ENCODE measurements around the gene CFAP119. TPM values are rescaled to one million over a fixed set of nuclear protein-coding genes. Genes with fewer than 3 reads are reported as not detected.

The CFAP119 gene
- total and polyA plus RNA-seq, 2 experiments from 2014 or later, result 2.2 to 5.2 TPM

GRCh38 chr16:30773826-30774225 is 12.0 kb upstream of the CFAP119 start:
- no peaks in the 10 kb centered on the region for H3K9me2 ChIP-seq (ENCODE audit: insufficient read depth)

More at GRCh38 chr16:30773826-30774225, 12.0 kb upstream of the CFAP119 start:
- TF ChIP-seq, protein P1, sequence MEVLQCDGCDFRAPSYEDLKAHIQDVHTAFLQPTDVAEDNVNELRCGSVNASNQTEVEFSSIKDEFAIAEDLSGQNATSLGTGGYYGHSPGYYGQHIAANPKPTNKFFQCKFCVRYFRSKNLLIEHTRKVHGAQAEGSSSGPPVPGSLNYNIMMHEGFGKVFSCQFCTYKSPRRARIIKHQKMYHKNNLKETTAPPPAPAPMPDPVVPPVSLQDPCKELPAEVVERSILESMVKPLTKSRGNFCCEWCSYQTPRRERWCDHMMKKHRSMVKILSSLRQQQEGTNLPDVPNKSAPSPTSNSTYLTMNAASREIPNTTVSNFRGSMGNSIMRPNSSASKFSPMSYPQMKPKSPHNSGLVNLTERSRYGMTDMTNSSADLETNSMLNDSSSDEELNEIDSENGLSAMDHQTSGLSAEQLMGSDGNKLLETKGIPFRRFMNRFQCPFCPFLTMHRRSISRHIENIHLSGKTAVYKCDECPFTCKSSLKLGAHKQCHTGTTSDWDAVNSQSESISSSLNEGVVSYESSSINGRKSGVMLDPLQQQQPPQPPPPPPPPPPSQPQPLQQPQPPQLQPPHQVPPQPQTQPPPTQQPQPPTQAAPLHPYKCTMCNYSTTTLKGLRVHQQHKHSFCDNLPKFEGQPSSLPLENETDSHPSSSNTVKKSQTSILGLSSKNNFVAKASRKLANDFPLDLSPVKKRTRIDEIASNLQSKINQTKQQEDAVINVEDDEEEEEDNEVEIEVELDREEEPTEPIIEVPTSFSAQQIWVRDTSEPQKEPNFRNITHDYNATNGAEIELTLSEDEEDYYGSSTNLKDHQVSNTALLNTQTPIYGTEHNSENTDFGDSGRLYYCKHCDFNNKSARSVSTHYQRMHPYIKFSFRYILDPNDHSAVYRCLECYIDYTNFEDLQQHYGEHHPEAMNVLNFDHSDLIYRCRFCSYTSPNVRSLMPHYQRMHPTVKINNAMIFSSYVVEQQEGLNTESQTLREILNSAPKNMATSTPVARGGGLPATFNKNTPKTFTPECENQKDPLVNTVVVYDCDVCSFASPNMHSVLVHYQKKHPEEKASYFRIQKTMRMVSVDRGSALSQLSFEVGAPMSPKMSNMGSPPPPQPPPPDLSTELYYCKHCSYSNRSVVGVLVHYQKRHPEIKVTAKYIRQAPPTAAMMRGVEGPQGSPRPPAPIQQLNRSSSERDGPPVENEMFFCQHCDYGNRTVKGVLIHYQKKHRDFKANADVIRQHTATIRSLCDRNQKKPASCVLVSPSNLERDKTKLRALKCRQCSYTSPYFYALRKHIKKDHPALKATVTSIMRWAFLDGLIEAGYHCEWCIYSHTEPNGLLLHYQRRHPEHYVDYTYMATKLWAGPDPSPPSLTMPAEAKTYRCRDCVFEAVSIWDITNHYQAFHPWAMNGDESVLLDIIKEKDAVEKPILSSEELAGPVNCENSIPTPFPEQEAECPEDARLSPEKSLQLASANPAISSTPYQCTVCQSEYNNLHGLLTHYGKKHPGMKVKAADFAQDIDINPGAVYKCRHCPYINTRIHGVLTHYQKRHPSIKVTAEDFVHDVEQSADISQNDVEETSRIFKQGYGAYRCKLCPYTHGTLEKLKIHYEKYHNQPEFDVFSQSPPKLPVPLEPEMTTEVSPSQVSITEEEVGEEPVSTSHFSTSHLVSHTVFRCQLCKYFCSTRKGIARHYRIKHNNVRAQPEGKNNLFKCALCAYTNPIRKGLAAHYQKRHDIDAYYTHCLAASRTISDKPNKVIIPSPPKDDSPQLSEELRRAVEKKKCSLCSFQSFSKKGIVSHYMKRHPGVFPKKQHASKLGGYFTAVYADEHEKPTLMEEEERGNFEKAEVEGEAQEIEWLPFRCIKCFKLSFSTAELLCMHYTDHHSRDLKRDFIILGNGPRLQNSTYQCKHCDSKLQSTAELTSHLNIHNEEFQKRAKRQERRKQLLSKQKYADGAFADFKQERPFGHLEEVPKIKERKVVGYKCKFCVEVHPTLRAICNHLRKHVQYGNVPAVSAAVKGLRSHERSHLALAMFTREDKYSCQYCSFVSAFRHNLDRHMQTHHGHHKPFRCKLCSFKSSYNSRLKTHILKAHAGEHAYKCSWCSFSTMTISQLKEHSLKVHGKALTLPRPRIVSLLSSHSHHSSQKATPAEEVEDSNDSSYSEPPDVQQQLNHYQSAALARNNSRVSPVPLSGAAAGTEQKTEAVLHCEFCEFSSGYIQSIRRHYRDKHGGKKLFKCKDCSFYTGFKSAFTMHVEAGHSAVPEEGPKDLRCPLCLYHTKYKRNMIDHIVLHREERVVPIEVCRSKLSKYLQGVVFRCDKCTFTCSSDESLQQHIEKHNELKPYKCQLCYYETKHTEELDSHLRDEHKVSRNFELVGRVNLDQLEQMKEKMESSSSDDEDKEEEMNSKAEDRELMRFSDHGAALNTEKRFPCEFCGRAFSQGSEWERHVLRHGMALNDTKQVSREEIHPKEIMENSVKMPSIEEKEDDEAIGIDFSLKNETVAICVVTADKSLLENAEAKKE (CRISPR knock-in tag; IDR thresholded peaks at IDR 0.05), result no peak
- TF ChIP-seq ZNF331 (CRISPR knock-in tag; IDR thresholded peaks at IDR 0.05; ENCODE audit: low read depth), result no peak
- TF ChIP-seq JUNB (IDR thresholded peaks at IDR 0.05; ENCODE audit: unreplicated experiment), result no peak
- TF ChIP-seq REST (IDR thresholded peaks at IDR 0.05; ENCODE audit: unreplicated experiment), result no peak
- TF ChIP-seq CTCF (conservative IDR thresholded peaks at IDR 0.05; ENCODE audit: low read depth in 2 of 2), result no peak
- no peak for TF ChIP-seq POLR2AphosphoS5 (IDR thresholded peaks at IDR 0.05; ENCODE audit: low read depth)
- no peak for TF ChIP-seq EZH2 (IDR thresholded peaks at IDR 0.05; ENCODE audit: low read depth, unreplicated experiment)
- TF ChIP-seq CREB1 (CRISPR knock-in tag; IDR thresholded peaks at IDR 0.05; ENCODE audit: low read depth), result no peak
- no peak for TF ChIP-seq ZNF114 (CRISPR knock-in tag; IDR thresholded peaks at IDR 0.05)
- no peak for TF ChIP-seq ETS1 (IDR thresholded peaks at IDR 0.05)
- TF ChIP-seq NANOG (IDR thresholded peaks at IDR 0.05; ENCODE audit: borderline replicate concordance), result no peak
- TF ChIP-seq EZH2phosphoT487 (IDR thresholded peaks at IDR 0.05; ENCODE audit: unreplicated experiment), result no peak
- TF ChIP-seq STAT1 (IDR thresholded peaks at IDR 0.05; ENCODE audit: unreplicated experiment), result no peak
- Histone ChIP-seq H4K20me1 (replicated peaks; ENCODE audit: insufficient read depth) (no peaks in the 10 kb centered on the region; the same call in 1 of the 2 replicates), H3K27me3 (ENCODE audit: insufficient read depth) (no peaks in the 10 kb centered on the region), H3K79me2 (replicated peaks; ENCODE audit: insufficient read depth) (no peaks in the 10 kb centered on the region), H3K27ac (ENCODE audit: low read depth) (no peak overlapping the region), H3F3A (replicated peaks; ENCODE audit: low read depth) (peaks cover 18% of the 10 kb centered on the region), H2AFZ (no peak overlapping the region), H3K4me1 (ENCODE audit: insufficient read depth) (no peaks in the 10 kb centered on the region; the same call in 1 of the 2 replicates), H3K4me2 (no peak overlapping the region), H3K4me3 (no peak overlapping the region), H3K36me3 (ENCODE audit: insufficient read depth) (peaks cover 4% of the 10 kb centered on the region; the same call in 1 of the 2 replicates)
- Mint-ChIP-seq H3K36me3 (ENCODE audit: low read depth) (peaks cover 62% of the 10 kb centered on the region), H3K27ac (no peak overlapping the region), H3K9me3 (no peaks in the 10 kb centered on the region), H3K4me3 (no peak overlapping the region), H3K27me3 (ENCODE audit: insufficient read depth, low read depth, poor library complexity) (peaks cover 33% of the 10 kb centered on the region), H3K4me1 (peaks cover 16% of the 10 kb centered on the region)
- no peak for ATAC-seq
- no peak for DNase-seq (ENCODE audit: low spot score)

All from GM23338 (cell line).